HG02678 (cell line): Measurements from ENCODE around the gene PRAC1.

Experiments used
- ATAC-seq: cut with Tn5 transposase; IDR thresholded peaks from one replicate; pipeline ENCODE4 v1.9.1; 2021; ENCODE audit warnings: mild to moderate bottlenecking, moderate library complexity; ENCODE audit not compliant: unreplicated experiment

Gene PRAC1

DNA sequence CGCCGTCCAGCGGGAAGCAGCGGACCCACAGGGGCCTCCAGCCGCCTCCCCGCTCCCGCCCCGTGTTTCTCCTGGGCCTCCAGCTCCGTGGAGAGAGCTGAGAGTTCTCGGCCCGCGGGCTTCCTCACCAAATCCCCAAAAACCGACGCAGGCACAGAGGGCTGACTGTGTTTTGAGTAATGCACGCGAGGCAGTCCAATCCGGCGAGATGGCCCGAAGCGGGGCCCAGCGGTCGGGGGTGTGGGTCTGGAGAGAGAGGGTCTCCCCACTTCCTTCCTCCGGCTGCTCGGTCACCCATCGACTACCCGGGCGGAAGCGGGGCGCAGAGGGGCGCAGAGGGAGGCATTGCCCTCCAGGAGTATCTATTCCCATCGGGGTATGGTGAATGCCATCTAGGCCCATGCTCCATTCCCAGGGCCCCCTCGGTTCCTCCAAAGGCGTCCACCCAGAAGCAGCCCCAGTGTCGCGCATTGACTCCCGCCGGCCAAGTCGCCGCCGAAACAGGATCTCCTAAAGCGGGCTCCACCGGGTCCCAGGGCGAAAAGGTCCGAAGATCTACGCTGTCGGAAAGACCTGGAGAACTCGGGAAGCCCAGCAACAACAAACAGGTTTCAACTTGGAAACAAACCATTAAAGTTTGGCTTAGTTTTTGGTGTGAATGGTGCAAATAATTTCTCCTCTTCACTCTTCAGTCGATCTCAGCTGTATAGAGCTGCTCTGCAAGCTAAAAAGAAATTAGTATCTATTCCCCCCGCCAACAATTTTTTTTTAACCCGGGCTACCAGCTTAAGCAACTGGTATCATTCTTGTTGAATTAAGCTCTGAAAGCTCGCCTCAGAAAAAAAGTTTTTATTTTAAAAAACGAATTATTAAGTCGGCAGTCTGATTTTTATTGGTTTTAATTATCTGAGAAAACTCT lies 25.4 kb upstream of the PRAC1 start:
- ATAC-seq, result no peak

DNA sequence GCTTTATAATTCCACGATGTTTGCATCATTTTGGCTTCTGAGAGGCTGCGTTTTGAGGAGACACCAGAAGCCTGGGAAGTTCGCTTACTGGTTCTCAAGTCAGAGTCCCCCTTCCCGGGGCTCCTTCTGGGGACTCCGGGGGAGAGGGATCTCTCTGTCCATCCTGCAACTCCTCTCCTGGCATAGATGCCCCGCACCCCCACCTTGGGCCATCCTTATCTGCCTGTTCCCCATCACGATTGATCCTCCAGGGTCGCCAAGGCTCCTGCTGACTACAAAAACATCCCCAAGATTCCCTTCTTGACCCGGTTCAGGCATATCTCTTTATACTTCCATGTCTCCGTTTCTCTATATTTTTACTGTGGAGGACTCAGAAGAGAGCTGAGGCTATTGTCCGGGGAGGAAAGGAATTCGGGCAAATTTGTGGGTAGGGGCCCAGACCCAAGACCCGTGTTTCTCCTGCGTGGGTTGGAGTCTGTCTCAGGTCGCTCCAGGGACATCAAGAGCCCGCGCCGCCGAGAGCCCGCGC lies 24.7 kb upstream of the PRAC1 start:
- ATAC-seq, result no peak

DNA sequence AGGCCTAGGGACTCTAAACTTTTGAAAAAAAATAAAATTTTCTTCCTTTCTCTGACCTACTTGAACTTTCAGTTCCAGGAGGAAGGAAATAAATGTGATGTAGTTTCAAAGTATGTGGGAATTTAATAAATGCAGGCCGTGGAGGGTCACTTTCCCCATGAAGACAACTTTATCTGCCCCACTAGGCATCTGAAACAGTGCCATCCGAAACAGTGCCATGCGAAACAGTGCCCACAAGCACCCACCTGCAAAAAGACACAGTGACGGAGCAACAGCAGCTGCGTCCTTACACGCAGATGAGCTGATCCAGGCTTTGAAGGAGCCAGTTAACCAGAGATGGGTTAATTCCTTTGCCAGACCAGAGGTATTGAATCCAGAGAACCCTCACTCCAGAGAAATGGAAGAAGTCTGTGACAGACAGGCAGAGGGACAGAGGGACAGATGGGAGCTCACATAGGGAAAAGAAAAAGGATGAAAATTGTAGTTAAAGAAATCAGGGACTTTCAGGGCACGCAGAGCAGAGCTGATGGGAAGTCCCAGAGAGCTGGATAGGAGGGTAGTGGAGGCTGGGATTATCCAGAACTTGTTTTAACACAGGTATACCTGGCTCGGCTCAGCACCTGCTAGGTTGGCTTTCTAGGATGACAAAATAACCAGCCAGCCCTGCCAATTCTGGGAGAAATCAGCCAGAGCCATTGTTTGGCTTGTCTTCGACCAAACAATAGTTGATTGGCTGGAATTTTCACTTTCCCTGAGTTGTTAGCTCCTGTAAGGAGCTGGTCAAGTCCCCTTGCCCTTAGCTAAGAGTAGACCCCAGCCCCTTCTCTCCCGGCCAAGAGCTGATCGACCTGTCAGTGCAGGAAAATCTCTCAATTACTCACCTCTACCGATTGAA lies 23.3 kb upstream of the PRAC1 start:
- no peak for ATAC-seq

DNA sequence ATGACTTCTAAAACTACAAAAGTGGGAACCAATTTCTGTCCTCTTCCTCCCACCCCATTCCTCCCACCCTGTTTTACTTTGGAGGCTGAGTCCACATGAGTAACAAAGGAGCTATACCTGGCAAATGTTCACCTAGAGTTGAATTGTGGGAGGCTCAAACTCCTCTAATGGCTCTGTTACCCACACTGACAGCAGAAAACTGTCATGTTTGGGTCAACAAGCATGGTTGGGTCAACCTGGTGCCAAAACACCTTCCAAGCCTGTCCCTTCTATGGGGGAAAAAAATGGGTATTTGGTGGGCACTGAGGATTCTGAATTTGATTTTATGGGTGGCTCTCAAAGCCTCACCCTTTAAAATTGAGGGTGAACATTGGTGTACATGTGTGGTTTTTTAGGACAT lies 18.2 kb upstream of the PRAC1 start:
- no peak for ATAC-seq

DNA sequence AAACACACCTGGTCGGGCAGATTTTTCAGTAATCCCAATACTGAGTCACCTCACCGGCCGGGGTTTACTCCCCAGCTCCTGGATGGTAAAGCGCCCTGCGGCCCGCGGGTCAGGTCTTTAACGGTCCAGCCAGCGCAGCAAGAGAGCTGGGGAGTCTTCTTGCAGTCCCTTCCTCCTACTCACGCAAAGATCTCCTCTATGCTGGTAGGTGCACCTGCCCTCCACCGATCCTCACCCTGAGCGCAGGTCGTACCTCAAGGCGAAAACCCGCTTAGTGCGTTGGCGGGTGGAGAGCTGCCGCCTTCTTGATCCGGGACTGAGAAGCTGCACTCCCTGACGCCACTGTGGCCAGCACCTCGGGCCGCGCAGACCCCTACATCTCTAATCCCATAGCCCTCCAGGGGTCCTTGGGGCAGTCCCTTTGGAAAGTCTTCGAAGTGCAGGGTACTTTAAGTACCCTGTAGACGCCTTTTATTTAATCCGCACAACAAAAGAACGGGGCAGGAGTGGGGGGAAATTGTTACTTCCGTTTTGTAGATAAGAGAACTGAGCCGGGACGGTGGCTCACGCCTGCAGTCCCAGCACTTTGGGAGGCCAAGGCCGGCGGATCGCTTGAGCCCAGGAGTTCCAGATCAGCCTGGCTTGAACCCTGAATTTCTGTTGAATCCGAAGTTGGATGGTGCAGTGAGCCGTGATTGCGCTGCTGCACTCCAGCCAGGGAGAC lies 16.6 kb upstream of the PRAC1 start:
- no peak for ATAC-seq

DNA sequence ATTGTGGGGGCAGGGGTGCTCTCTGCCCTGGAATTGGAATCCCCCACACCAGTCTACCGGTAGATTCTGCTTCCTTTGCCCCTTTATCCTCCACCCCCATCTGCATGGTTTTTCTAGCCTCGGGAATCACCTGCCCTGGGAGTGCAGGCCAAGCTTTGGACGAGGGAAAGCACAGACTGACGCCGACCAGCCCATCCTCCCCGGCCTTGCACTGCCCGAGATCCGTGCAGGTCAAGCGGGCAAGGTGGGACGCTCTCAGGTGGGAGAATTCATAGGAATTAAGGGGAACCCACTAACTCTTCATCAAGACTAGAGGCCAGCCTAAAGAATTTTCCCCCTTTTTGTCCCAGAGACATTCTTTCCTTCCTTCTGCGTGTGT lies 16.1 kb upstream of the PRAC1 start:
- no peak for ATAC-seq

DNA sequence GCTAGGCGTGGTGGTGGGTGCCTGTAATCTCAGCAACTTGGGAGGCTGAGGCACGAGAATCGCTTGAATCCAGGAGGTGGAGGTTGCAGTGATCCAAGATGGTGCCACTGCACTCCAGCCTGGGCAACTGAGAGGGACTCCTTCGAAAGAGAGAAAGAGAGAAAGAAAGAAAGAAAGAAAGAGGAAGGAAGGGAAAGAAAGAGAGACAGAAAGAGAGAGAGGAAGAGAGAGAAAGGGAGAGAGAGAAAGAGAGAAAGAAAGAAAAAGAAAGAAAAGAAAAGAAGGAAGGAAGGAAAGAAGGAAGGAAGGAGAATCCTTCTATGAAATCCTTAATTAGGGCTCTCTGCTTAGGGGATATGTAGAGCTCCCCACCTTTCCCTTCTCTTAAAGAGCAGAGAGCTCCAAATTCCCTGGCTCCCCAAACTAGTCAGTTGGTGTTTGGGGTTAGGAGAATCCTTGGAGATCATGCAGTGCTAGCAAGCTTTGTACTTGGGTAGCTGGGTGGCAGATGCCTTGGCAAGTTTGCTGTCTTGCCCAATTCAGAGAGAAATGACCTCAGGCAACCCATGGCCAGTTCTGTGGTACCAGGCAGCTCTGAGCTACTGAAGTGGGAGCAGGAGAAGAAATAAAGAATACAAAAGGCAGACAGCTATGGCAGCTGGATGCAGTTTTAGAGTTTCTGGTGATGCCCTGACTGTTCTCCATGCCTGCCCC lies 15.2 kb upstream of the PRAC1 start:
- ATAC-seq, result no peak

DNA sequence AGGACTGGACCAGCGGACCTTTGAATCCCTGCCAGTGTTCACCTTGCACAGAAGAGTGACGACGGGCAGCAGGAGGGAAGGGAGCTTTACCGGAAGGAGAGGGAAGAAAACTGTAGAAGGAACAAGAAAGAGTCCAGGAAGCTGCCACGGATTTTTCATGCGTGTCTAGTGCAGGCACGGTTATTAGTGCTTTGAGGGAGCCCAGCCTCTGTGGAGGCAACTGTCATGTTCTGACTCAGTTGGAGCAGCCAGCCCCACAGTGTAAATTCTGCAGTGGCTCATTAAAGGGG lies 12.7 kb upstream of the PRAC1 start:
- ATAC-seq, result no peak

DNA sequence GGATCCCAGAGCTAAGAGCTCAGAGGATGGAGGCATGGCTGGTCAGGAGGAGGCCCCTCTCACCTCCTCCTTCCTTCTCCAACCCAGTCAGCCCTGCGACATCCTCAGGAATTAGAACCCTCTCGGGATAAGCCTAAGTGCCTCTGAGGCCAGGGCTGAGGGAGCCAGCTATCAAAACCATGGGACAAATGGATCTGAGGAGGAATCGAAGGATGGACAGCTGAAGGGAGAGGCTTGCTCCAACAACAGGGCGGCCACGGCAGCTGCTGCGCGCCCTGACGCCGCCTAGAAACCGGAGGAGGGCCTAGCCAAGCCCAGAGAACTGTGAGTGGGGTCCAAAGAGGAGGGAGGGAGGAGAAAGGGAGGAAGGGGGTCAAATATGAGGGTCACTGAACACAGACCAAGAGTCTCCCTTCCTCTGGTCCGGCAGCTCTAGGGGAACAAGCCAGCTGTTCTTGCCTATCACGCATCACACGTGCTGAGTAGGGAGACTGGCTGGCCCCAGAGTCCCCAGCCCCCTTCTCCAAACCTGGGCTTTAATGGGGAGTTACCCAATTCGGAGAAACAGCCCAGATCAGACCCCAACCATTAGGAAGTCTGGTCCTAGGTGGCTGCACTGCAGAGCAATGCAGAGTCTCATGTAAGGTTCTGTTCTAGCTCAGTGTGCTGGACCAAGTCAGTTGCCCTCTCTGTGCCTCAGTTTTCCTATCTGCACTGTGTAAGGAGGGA lies 12.2 kb upstream of the PRAC1 start:
- ATAC-seq, result no peak

DNA sequence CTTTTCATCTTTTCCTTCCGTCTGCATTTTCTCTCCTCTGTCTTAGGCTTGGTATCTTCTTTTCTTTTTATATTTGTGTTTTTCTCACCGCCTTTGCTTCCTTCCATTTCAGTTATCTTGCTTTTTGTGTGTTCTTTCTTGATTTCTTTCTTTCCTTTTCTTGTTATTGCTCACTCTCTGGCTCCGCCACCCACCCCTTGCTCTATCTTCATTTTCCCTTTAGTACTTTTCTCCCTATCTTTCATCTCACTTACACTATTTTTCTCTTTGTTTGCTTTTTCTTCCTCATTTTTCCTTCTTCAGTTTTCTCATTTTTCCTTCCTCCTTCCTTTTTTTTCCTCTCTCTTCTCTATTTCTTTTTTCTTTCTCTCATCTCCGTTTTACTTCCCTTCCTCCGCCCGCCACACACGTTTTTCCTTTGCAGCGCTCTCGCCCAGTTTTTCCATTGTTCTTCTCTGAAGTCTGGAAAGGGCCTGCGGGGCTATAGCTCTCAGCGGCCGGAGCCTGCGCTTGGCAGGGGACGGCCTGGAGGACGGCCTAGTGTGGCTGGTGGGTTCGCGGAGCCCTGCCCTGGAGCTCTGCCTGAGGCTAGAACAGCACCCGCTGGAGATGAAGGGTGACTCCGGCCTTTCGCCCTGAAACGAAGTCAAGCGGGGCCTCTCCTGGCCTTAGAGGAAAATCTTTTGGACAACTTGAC lies 11.5 kb upstream of the PRAC1 start:
- no peak for ATAC-seq

DNA sequence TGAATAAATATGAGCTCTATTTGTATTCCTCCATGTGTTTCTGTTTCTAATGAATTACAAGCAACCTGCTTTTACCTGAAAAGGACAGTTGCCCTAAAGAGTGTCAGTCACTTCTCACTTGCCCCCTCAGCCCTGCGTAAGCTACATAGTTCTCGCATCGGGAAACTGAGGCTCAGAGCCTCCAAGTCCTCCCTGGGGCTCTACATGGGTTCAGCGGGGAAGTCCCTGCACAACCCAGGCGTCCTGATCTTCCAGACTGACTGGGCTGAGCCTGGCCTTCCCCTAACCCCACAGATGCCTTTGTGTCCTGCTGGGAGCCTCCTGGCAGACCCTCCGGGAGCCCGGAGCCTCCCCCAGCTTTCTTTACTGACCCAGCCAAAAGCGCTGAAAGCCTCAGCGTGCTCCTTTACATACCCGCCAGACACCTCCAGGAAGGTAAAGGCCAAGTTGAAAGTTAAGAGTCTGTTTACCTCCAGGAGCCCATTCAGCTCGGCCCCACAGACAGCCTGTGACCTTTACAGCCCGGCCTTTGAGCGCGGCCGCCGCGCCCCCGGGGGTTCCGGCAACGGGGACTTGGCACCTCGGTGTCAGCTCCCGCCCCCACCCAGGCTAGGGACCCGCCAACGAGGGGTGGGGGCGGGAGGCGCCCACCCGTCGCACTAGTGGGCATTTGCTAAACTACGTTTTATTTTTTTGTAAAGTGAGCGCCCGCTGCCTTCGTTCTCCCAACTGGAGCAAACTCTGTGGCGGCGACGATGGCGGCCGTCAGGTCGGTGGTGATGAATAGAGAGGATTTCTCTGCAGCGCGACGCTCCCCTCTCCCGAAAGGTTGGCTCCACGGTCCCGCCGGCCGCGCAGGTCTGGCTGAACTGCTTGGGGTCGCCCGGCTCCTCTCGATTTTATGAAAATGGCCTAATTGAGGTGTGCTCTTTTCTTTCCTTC lies 10.6 kb upstream of the PRAC1 start:
- no peak for ATAC-seq

DNA sequence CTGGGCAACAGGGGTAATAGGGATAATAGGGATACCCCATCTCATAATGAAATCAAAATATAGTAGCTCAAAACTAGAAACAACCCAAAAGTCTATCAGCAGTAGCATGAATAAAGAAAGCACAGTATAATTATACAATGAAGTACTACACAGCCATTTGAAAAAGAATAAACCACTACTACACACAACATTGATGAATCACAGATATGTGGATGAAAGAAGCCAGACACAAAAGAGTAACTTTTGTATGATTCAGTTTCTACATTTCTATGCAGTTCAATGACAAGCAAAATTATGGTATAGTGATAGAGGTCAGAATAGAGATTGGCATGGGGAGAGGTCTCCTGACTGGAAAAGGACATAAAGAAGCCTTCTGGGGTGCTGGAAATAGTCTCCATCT lies 9.0 kb upstream of the PRAC1 start:
- ATAC-seq, result no peak

DNA sequence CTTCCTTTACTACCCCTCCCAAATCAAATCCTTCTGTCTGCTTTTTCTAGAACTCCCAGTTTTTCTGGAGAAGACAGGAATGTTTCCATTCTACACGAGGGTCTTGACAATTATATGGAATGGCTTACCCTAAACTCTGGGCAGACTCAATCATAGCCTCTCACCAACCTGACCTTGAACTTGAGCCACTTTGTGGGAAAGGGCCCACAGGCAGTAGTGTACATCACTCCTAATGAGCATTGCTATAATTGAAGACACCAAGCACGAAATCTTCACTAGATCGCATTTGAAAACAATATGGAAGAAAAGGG lies 7.9 kb upstream of the PRAC1 start:
- no peak for ATAC-seq

DNA sequence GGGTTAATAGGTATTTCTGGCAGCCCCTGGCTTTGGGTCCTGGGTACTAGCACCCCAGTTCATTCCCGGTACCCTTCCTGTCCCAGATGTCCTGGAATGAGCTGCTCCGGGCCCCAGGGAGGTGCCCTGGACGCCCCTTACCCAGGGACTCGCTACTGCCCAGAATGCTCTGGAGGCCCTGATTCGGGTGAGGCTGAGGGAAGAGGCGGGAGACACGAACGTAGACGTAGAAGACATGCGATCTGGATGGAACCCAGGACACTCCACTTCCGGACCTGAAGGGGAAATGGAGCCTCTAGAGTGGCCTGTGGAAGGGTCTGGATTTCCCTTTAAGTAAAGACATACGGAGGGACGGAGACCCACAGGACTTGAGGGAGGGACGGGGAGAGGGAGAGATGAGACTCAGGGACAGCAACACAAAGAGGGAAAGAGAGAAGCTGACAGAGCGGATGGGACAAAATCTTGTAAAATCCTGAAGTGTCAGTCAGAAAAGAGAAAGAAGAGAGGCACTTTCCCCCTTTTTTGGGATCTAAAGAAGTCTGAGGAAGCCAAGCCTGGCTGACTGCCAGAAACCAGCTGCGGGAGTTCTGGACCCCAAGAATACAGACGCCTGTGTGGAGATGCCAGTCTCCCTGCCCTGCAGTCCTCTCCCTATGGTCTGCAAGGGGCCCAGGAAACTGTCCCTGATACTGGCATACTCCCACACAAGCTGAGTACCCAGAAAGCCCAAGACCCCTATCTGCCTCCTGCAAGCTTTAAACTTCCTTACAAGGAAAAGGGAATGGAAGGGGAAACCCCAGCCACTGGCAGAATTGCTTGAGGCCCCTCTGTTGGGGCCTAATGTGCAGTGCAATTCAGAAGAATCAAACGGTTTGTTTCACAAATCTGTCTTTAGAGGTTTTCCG lies 7.3 kb upstream of the PRAC1 start:
- ATAC-seq, result no peak

DNA sequence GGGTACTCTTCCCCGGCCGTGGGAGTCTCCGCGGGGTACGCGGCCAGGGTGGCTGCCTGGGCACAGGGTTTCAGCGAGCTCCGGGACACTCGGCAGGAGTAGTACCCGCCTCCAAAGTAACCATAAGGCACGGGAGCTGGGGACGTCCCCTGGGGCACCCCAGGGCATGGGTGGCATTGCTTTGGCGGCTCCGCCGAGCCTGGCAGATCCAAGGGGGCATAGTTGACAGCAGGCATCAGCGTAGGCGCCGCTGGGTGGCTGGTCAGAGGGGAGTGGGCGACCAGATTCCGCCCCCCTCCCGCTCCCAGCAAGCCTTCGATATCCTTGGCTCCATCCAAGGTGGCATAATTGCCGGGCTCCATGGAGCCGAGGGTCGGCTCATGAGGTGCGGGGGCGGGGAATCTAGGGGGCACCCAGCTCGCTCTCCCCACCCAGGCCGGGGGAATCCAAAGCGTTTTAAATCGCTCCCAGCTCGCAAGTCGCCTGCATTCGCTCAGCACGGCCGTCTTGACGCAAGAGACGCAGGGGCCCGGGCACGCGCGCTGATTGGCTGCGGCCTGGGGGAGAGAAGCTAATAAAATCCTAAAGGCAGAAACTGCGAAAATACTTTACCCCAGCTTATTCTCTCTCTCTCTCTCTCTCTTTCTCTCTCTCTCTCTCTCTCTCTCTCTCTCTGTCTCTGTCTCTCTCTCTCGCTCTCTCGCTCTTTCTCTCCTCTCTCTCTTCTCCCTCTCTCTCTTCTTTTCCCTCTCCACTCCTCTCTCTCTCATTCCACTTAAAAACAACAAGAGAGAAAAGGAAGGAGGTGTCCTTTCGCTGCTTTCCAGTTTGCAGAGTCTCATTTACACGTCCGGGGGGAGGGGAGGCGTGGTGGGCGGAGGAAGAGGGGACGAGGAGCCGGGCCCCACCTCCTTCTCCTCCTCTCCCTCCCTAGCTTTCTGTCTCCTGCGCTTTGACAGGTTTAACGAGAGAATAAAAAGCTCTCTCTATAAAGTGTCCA lies 6.2 kb upstream of the PRAC1 start, which contains the start of gene HOXB13:
HOXB13 (minus strand) TSS at position 519 of the 1,000 bp plus-strand sequence; CDS start at position 362, 157 bp downstream.
- no peak for ATAC-seq
